Thyroid gland (tissue), 4 donors: Measurements from ENCODE around the gene STK38. TPM values are rescaled to one million over a fixed set of nuclear protein-coding genes. Genes with fewer than 3 reads are reported as not detected.

Source experiments
- DNase-seq, 2 donors: peaks; one replicate each; pipeline ENCODE4 v3.0.0-alpha.2; 2019
- H3K27ac ChIP-seq, 3 donors: fragments of 200-600 bp; sonication (generic); 1 replicate in 2 of 3; 2 replicates in 1 of 3; pipeline ENCODE4 v1.5.1; 2016 to 2019; ENCODE audit warnings: mild to moderate bottlenecking in 1 of 3, moderate library complexity in 1 of 3
- H3K27me3 ChIP-seq: fragments of 200-600 bp; sonication (generic); one replicate; pipeline ENCODE4 v1.5.1; 2019
- H3K36me3 ChIP-seq, 2 donors: fragments of 200-600 bp; sonication (generic); one replicate each; pipeline ENCODE4 v1.5.1; 2016 to 2019
- H3K4me1 ChIP-seq, 2 donors: fragments of 200-600 bp; sonication (generic); one replicate each; pipeline ENCODE4 v1.5.1; 2017 to 2019
- H3K4me3 ChIP-seq, 3 donors: fragments of 200-600 bp; sonication (generic); replicated peaks in 1 of 3; 1 replicate in 2 of 3; 2 replicates in 1 of 3; pipeline ENCODE4 v1.5.1; 2016; ENCODE audit warnings: mild to moderate bottlenecking in 1 of 3
- H3K9me3 ChIP-seq: fragments of 200-600 bp; sonication (generic); one replicate; pipeline ENCODE4 v1.5.1; 2017
- CTCF ChIP-seq, 6 experiments: fragments of 200-600 bp in 3 of 6; fragments of 450-650 bp in 3 of 6; sonication (generic) in 3 of 6; IDR thresholded peaks; one replicate each; pipeline ENCODE4 v1.5.1; 2016 to 2019; ENCODE audit warnings: antibody characterized with exemption in 6 of 6, mild to moderate bottlenecking in 2 of 6, inconsistent platforms in 1 of 6, moderate library complexity in 1 of 6
- POLR2A ChIP-seq, 2 donors: fragments of 450-650 bp; IDR thresholded peaks; one replicate each; pipeline ENCODE4 v1.6.1; 2017; ENCODE audit warnings: antibody characterized with exemption in 2 of 2, mild to moderate bottlenecking in 2 of 2, moderate library complexity in 1 of 2
- WGBS, 2 donors: methylation state at CpG; one replicate each; pipeline ENCODE4 v1.1.5; 2017; 5-methylcytosine and 5-hydroxymethylcytosine counted together
- intact Hi-C: fragments of 100-400 bp; cut with DNase I; formaldehyde crosslinking; loops from one replicate; pipeline ENCODE4 v1.15.1; 2023
- total RNA-seq, 4 donors: library from RNA; depleted of rRNA; stranded (reverse); fragments of >200 nt; gene quantifications; one replicate each; pipeline ENCODE4 v1.2.3, GENCODE V29; 2016

The STK38 gene
- total RNA-seq, 4 donors from 2014 or later, result 11.9 to 21.9 (median 14.1) TPM

DNA sequence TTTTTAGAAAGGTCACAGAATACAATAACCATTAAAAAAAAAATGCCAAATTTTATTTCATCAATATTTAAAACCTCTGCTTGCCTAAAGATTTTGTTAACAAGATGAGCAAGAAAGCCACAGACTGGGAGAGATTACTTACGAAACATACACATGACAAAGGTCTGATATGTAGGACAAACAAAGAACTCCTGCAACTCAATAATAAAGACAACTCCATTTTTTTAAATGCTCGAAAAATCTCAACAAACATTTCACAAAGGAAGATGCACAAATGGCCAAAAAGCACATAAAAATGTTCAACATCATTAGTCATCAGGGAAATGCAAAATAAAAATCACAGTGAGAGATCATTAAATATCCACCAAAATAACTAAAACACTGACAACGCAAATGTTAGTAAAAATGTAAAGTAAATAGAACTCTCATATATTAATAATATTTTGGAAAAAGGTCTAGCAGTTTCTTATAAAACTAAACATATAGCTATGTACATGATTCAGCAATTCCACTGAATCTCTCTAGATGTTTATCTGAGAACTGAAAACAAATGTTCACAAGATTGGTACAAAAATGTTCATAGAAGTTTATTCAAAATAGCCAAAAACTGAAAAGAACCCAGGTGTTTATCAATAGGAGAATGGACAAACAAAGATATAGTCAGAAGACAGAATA lies 10.3 kb downstream of the STK38 start:
- no peak for DNase-seq
- Histone ChIP-seq H3K9me3 (no peaks in the 10 kb centered on the region), H3K27me3 (no peaks in the 10 kb centered on the region), H3K27ac (no peak overlapping the region), H3K4me1 (no peaks in the 10 kb centered on the region), H3K36me3 (peaks cover 0 to 11% of the 10 kb centered on the region in 2 donors), H3K4me3 (no peak overlapping the region)
- no peak for TF ChIP-seq POLR2A (IDR thresholded peaks at IDR 0.05)
- TF ChIP-seq CTCF (IDR thresholded peaks at IDR 0.05), result no peak
- intact Hi-C loops, result no loop called here
- 95 to 96% methylated on average over 3 of the region's 3 CpGs for WGBS, 2 donors

- H3K9me3 ChIP-seq, result no peaks in the 10 kb centered on the region
- intact Hi-C loops, result no loop called here
- no peaks in the 10 kb centered on the region for H3K4me1 ChIP-seq
- WGBS, 2 donors, result 79 to 85% methylated on average over 1 of the region's 1 CpG
- TF ChIP-seq POLR2A (IDR thresholded peaks at IDR 0.05), result no peak
- no peak for TF ChIP-seq CTCF (IDR thresholded peaks at IDR 0.05)
- H3K4me3 ChIP-seq, result no peak overlapping the region
- DNase-seq, result no peak
- peaks cover 0 to 4% of the 10 kb centered on the region in 2 donors for H3K36me3 ChIP-seq
- no peaks in the 10 kb centered on the region for H3K27me3 ChIP-seq
- no peak overlapping the region for H3K27ac ChIP-seq
Observed at GRCh38 chr6:36533321-36533720, 14.0 kb downstream of the STK38 start.

DNA sequence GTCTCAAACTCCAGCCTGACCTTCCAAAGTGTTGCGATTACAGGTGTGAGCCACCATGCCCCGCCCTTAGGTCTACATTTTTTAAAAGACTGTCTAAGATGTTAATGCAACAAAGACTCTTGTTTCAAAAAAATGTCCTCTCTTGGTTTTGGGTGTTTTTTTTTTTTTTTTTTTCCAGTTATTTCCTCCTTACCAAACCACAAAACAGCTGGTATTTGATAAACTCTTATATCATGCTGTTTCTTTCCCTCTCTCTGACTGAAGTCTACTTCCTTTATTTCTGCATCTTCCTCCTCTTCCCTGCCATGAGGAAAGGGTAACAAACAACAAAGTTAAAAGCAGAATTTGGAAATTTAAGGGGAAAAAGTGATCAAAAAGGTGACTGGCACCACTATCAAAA lies 21.2 kb downstream of the STK38 start:
- intact Hi-C loops, result no loop called here
- no peak overlapping the region for H3K27ac ChIP-seq
- no peaks in the 10 kb centered on the region for H3K4me1 ChIP-seq
- H3K27me3 ChIP-seq, result no peaks in the 10 kb centered on the region
- 93 to 95% methylated on average over 2 of the region's 2 CpGs for WGBS, 2 donors
- no peak for DNase-seq
- no peaks in the 10 kb centered on the region for H3K9me3 ChIP-seq
- TF ChIP-seq CTCF (IDR thresholded peaks at IDR 0.05) (no peak), POLR2A (IDR thresholded peaks at IDR 0.05) (no peak)
- peaks cover 4 to 7% of the 10 kb centered on the region in 2 donors for H3K36me3 ChIP-seq
- no peak overlapping the region for H3K4me3 ChIP-seq

GRCh38 chr6:36525346-36525745 lies 21.9 kb downstream of the STK38 start:
- peaks cover 4 to 12% of the 10 kb centered on the region in 2 donors for H3K36me3 ChIP-seq
- DNase-seq, result no peak
- no peak overlapping the region for H3K27ac ChIP-seq
- H3K4me3 ChIP-seq, result no peak overlapping the region
- no peaks in the 10 kb centered on the region for H3K4me1 ChIP-seq
- no peak for TF ChIP-seq POLR2A (IDR thresholded peaks at IDR 0.05)
- TF ChIP-seq CTCF (IDR thresholded peaks at IDR 0.05), result no peak
- H3K9me3 ChIP-seq, result no peaks in the 10 kb centered on the region
- 73 to 97% methylated on average over 2 of the region's 2 CpGs for WGBS, 2 donors
- intact Hi-C loops, result no loop called here
- H3K27me3 ChIP-seq, result no peaks in the 10 kb centered on the region

- H3K9me3 ChIP-seq, result no peaks in the 10 kb centered on the region
- no peaks in the 10 kb centered on the region for H3K27me3 ChIP-seq
- DNase-seq, result no peak
- intact Hi-C loops, result no loop called here
- 98% methylated on average over 5 of the region's 5 CpGs for WGBS, 2 donors
- H3K4me1 ChIP-seq, result no peaks in the 10 kb centered on the region
- peaks cover 4 to 15% of the 10 kb centered on the region in 2 donors for H3K36me3 ChIP-seq
- H3K4me3 ChIP-seq, result no peak overlapping the region
- TF ChIP-seq POLR2A (IDR thresholded peaks at IDR 0.05) (no peak), CTCF (IDR thresholded peaks at IDR 0.05) (no peak)
- H3K27ac ChIP-seq, result no peak overlapping the region
Observed at GRCh38 chr6:36524871-36525270, 22.4 kb downstream of the STK38 start.
